ENCODE measurements around the gene RFX2.
"Not testable (repeated sequence)": the region's sequence is repeated elsewhere in the genome, so short reads cannot be mapped to it uniquely, and the experiment has no call there.

Gene RFX2

GRCh38 chr19:6106643-6107294 lies 3.5 kb downstream of the RFX2 start:
- in situ Hi-C loops (cut with MboI; ENCODE audit: low sequenced_read_pairs): not testable (repeated sequence)

DNA sequence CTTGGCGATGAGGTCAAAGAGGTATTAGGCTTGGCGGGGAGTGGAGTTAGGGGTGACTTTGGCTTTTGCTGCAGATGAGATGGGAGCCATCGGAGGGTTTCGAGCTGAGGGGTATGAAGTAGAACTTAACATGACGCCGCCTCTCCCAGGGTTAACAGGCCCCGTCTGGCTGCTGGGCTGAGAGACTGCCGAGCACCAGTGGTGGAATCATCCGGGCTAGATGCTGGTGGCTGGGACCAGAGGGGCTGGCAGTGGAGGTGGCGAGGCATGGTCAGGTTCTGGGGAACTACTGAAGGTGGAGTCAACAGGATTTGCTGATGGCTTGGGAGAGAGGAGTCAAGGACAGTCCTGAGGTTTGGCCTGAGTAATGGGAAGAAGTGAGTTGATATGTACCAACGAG lies 4.9 kb downstream of the RFX2 start:
- in situ Hi-C loops (cut with MboI; ENCODE audit: low sequenced_read_pairs): no loop called here

DNA sequence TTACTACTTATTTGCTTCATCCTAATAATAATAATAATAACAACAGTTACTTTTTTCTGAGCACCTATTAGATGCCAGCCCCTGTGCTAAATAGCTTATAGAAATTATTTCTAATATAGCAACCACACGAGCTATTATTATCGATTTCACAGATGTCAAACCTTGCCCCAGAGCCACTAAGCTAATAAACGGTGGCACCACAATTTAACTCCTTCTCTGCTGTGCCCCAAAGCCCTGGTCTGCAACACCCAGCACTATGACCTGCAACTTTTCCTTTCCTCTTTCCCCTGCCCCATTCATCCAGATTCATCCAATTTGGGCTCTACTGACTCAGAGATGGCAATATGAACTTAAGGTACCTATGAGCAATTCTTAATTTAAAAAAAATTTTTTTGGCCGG lies 6.4 kb downstream of the RFX2 start:
- in situ Hi-C loops (cut with MboI; ENCODE audit: low sequenced_read_pairs): no loop called here

GRCh38 chr19:6103217-6103644 lies 7.1 kb downstream of the RFX2 start:
- in situ Hi-C loops (cut with MboI; ENCODE audit: low sequenced_read_pairs): no loop called here

GRCh38 chr19:6101991-6102390 lies 8.3 kb downstream of the RFX2 start:
- in situ Hi-C loops (cut with MboI; ENCODE audit: low sequenced_read_pairs): no loop called here

DNA sequence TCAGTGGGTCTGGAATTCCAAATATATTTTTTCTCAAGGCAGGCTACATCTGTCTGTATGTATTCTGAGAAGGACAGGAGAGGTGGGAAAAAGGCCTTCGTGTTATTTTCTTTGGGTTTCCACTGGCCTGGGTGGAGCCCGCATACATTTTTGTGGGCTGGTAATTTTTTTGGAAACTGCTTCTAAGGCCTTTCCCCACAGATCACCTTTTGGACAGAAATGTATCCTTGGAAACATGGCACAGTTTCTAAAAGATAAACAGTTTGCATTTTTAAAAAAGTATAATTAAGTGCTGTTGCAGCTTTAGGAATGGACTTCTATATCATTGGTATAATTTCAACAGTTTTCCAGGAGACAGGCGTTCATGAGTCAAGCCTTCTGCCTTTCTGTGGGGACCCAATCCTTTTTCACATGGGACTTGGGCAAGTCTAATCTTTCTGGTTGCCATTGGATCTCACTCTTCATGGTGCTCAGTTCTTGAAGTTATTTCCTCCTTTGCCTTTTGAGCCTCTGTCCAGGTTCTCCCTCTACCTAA lies 8.9 kb downstream of the RFX2 start:
- in situ Hi-C loops (cut with MboI; ENCODE audit: low sequenced_read_pairs): no loop called here

- in situ Hi-C loops (cut with MboI; ENCODE audit: low sequenced_read_pairs): no loop called here
Observed at GRCh38 chr19:6100284-6100915, 9.9 kb downstream of the RFX2 start.

DNA sequence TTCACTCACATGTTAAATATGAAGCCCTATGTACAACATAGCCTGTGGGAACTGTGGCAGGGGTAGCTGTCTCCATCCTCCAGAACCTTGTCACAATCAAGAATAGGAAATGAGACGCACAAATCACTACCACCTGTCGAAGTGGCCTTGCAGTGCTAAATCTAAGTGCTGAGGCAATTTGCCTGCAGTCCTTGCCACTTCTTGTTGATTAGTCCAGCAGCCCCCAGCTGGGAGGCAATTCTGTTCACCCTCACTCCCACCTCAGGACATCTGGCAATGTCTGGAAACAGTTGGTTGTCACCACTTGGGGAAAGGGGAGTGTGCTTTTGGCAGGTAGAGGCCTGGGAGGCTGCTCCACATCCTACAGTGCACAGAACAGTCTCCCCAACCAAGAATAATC lies 10.7 kb downstream of the RFX2 start:
- in situ Hi-C loops (cut with MboI; ENCODE audit: low sequenced_read_pairs): no loop called here

GRCh38 chr19:6099033-6099432 lies 11.3 kb downstream of the RFX2 start:
- in situ Hi-C loops (cut with MboI; ENCODE audit: low sequenced_read_pairs): no loop called here

GRCh38 chr19:6098574-6098973 lies 11.7 kb downstream of the RFX2 start:
- in situ Hi-C loops (cut with MboI; ENCODE audit: low sequenced_read_pairs): no loop called here

GRCh38 chr19:6097911-6098310 lies 12.4 kb downstream of the RFX2 start:
- in situ Hi-C loops (cut with MboI; ENCODE audit: low sequenced_read_pairs): no loop called here

GRCh38 chr19:6095760-6096159 lies 14.5 kb downstream of the RFX2 start:
- in situ Hi-C loops (cut with MboI; ENCODE audit: low sequenced_read_pairs): no loop called here

- in situ Hi-C loops (cut with MboI; ENCODE audit: low sequenced_read_pairs): no loop called here
Observed at GRCh38 chr19:6092329-6093286, 17.7 kb downstream of the RFX2 start.

GRCh38 chr19:6091771-6092291 lies 18.5 kb downstream of the RFX2 start:
- in situ Hi-C loops (cut with MboI; ENCODE audit: low sequenced_read_pairs): no loop called here

- in situ Hi-C loops (cut with MboI; ENCODE audit: low sequenced_read_pairs): no loop called here
Observed at GRCh38 chr19:6090634-6091033, 19.7 kb downstream of the RFX2 start.

DNA sequence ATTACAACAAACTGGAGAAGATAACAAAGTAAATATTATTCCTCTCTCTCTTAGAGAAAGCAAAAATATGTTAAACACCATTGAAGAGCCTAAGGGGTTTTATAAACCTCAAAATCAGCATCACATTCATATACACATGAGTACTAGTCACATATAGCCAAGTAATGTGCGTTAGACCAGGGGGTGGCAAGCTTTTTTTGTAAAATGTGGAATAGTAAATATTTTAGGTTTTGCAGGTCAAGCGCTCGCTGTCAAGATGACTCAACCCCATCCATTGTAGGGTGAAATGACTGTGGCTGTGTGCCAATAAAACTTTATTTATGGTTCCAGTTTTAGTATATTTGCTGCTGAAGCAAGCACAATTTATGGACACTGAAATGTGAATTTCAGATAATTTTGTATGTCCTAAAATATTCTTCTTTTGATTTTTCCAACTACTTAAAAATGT lies 21.7 kb downstream of the RFX2 start:
- in situ Hi-C loops (cut with MboI; ENCODE audit: low sequenced_read_pairs): no loop called here

DNA sequence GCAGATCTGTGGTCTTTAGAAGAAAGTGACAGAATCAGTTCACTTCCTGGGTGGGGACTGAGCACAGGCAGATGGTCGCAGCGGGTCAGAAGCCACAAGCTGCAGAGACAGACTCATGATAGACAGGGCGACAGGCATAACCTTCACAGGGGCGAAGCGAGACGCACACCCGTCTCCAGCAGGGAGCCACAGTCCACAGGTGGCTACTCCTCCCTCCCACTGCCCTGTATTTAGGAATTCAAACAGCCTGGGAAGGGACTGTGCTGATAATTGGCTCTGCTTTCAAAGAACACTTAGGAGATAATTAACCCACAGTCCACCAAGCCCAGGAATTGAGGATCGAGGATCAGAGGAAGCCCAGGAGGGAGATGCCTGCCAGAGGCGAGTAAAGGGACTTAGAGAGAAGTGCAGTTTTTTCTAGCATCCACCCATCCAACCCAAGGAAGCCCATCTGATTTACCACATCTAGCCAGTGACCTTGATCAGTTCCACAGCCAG lies 23.2 kb downstream of the RFX2 start:
- in situ Hi-C loops (cut with MboI; ENCODE audit: low sequenced_read_pairs): no loop called here

- in situ Hi-C loops (cut with MboI; ENCODE audit: low sequenced_read_pairs): no loop called here
Observed at GRCh38 chr19:6086068-6086788, 24.1 kb downstream of the RFX2 start.

GRCh38 chr19:6084821-6085220 lies 25.5 kb downstream of the RFX2 start:
- in situ Hi-C loops (cut with MboI; ENCODE audit: low sequenced_read_pairs): no loop called here

DNA sequence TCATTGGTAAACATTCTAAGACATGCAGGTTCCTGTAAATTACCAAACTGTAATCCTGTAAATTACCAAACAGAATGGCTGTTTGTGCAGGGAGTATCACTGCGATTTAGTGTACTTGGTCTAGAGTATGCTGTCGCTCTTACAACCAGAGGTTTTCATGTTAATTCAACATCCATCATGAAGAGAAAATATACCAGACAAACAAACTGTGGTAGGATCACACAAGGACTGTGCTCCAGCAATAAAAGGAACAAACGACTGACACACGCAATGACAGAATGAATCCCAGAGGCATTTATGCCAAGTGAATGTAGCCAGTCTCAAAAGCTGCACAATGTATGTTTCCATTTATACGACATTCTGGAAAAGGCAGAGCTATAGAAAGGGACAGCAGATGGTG lies 31.2 kb downstream of the RFX2 start:
- in situ Hi-C loops (cut with MboI; ENCODE audit: low sequenced_read_pairs): no loop called here

Measured in HL-60/S4 treated with phorbol 12-myristate 13-acetate at 8.2 ng/mL for 4 days and 3 days (cell line).